HepG2 (cell line): ENCODE measurements around the gene FRMD4B. TPM values are rescaled to one million over a fixed set of nuclear protein-coding genes. Genes with fewer than 3 reads are reported as not detected.

Experiments used
- ATAC-seq: fragments of 200-7000 bp; cut with Tn5 transposase; 3 replicates; pipeline ENCODE4 v1.9.1; 2020; ENCODE audit warnings: mild to moderate bottlenecking, moderate library complexity
- BruUV-seq: library from RNA; stranded (reverse); fragments of 400-500 nt; replicated peaks from 2 replicates; lab custom pipeline; 2021; lab: Mats Ljungman, UMichigan
- CTCF ChIA-PET: fragments of 300-600 bp; formaldehyde crosslinking; extraction: SDS; loops from one replicate; lab custom pipeline; 2021; ENCODE audit warnings: low total read pairs, inconsistent platforms, low intra/inter-chr PET ratio; lab: Yijun Ruan, JAX
- POLR2A ChIA-PET: fragments of 350-600 bp; sonication (Branson Sonifier 250); formaldehyde crosslinking; loops from one replicate; lab custom pipeline; 2020; ENCODE audit warnings: antibody characterized with exemption, inconsistent platforms; lab: Yijun Ruan, JAX
- DNase-seq: peaks from one replicate; pipeline ENCODE4 v3.0.0-alpha.2; 2015; ENCODE audit warnings: low spot score
- FAIRE-seq: peaks from 3 replicates; lab custom pipeline; 2011; peaks lifted over from hg19 to GRCh38; lab: Jason Lieb, UNC
- H2AFZ ChIP-seq: one replicate; pipeline ENCODE4 v1.6.1; 2011; ENCODE audit warnings: low read length, inconsistent platforms
- H3K27ac ChIP-seq: fragments of 300-600 bp; 3 replicates; pipeline ENCODE4 v1.8.0; 2011; ENCODE audit warnings: mixed run types, mild to moderate bottlenecking, mixed read lengths, low read length, inconsistent platforms; ENCODE audit not compliant: insufficient read depth; ENCODE audit errors: extremely low read length
- H3K27me3 ChIP-seq, 2 experiments: fragments of 200-600 bp in 1 of 2; 2 replicates in 1 of 2; 3 replicates in 1 of 2; pipeline versions ENCODE4 v1.6.0 to v1.8.0; 2011; ENCODE audit warnings: low read length in 2 of 2, mild to moderate bottlenecking in 2 of 2, moderate library complexity in 2 of 2, inconsistent platforms in 1 of 2; ENCODE audit not compliant: insufficient read depth in 2 of 2, control insufficient read depth in 1 of 2
- H3K36me3 ChIP-seq, 2 experiments: fragments of 200-600 bp in 1 of 2; replicated peaks in 1 of 2; 2 replicates in 1 of 2; 3 replicates in 1 of 2; pipeline versions ENCODE4 v1.5.1 to v1.8.0; 2011; ENCODE audit warnings: low read length in 2 of 2, inconsistent platforms in 1 of 2; ENCODE audit not compliant: insufficient read depth in 2 of 2, control insufficient read depth in 1 of 2
- H3K4me1 ChIP-seq: 2 replicates; pipeline ENCODE4 v1.5.1; 2012; ENCODE audit warnings: low read length, inconsistent platforms; ENCODE audit not compliant: insufficient read depth
- H3K4me2 ChIP-seq: 2 replicates; pipeline ENCODE4 v1.6.0; 2011; ENCODE audit warnings: low read depth, low read length, inconsistent platforms
- H3K4me3 ChIP-seq, 3 experiments: fragments of 200-600 bp in 1 of 3; sonication (generic), shearing (Covaris generic) in 1 of 3; replicated peaks in 1 of 3; 2 replicates each; pipeline ENCODE4 v1.5.1; 2011 to 2016; ENCODE audit warnings: low read length in 3 of 3, inconsistent platforms in 2 of 3, low read depth in 2 of 3, mild to moderate bottlenecking in 2 of 3, control low read depth in 1 of 3, mixed read lengths in 1 of 3; ENCODE audit not compliant: insufficient read depth in 1 of 3
- H3K79me2 ChIP-seq: one replicate; pipeline ENCODE4 v1.6.1; 2011; ENCODE audit warnings: low read length, inconsistent platforms; ENCODE audit not compliant: insufficient read depth
- H3K9ac ChIP-seq: 2 replicates; pipeline ENCODE4 v1.6.0; 2011; ENCODE audit warnings: mild to moderate bottlenecking, low read depth, low read length, inconsistent platforms; ENCODE audit not compliant: insufficient read depth
- H3K9me3 ChIP-seq: 2 replicates; pipeline ENCODE4 v1.5.1; 2012; ENCODE audit warnings: mild to moderate bottlenecking, low read length
- H4K20me1 ChIP-seq: 2 replicates; pipeline ENCODE4 v1.6.0; 2011; ENCODE audit warnings: inconsistent platforms, mild to moderate bottlenecking, low read length, moderate library complexity; ENCODE audit not compliant: insufficient read depth
- KDM1A ChIP-seq: IDR thresholded peaks from 2 replicates; pipeline ENCODE4 v1.6.1; 2016; ENCODE audit warnings: missing compliant biosample characterization
- MAZ ChIP-seq, 2 experiments: sonication (generic) in 1 of 2; formaldehyde crosslinking in 1 of 2; IDR thresholded peaks; 2 replicates each; pipeline versions ENCODE4 v1.5.0 to v1.6.1; 2012 to 2020; ENCODE audit warnings: low read depth in 2 of 2, mild to moderate bottlenecking in 2 of 2, borderline replicate concordance in 1 of 2, improper control_type of control experiment in 1 of 2, low read length in 1 of 2, missing genetic modification reagents in 1 of 2, moderate library complexity in 1 of 2
- PHF21A ChIP-seq: sonication (generic); formaldehyde crosslinking; IDR thresholded peaks from 2 replicates; pipeline ENCODE4 v1.5.0; 2020; ENCODE audit warnings: mild to moderate bottlenecking, missing genetic modification reagents
- SKI ChIP-seq: fragments of 450-650 bp; IDR thresholded peaks from one replicate; pipeline ENCODE4 v1.6.1; 2018; ENCODE audit warnings: mild to moderate bottlenecking; ENCODE audit not compliant: partially characterized antibody
- SP140L ChIP-seq: sonication (generic); formaldehyde crosslinking; IDR thresholded peaks from 2 replicates; pipeline ENCODE4 v1.4.0; 2020; ENCODE audit warnings: missing genetic modification reagents, borderline replicate concordance
- TEAD3 ChIP-seq: optimal IDR thresholded peaks from 2 replicates; pipeline ENCODE3; 2016; ENCODE audit warnings: borderline replicate concordance
- TOE1 ChIP-seq: sonication (generic); formaldehyde crosslinking; IDR thresholded peaks from 2 replicates; pipeline ENCODE4 v1.4.0; 2020; ENCODE audit warnings: mild to moderate bottlenecking, missing genetic modification reagents
- ZBTB25 ChIP-seq: IDR thresholded peaks from 2 replicates; pipeline ENCODE4 v1.6.1; 2018; ENCODE audit warnings: missing genetic modification reagents
- ZFP36L2 ChIP-seq: sonication (generic); formaldehyde crosslinking; IDR thresholded peaks from 2 replicates; pipeline ENCODE4 v1.4.0; 2020; ENCODE audit warnings: missing genetic modification reagents
- ZNF101 ChIP-seq: sonication (generic); formaldehyde crosslinking; IDR thresholded peaks from 2 replicates; pipeline ENCODE4 v1.4.0; 2020; ENCODE audit warnings: mild to moderate bottlenecking, low read depth, missing genetic modification reagents, borderline replicate concordance
- ZNF343 ChIP-seq: sonication (generic); formaldehyde crosslinking; IDR thresholded peaks from 2 replicates; pipeline ENCODE4 v1.4.0; 2020; ENCODE audit warnings: mild to moderate bottlenecking, missing genetic modification reagents
- ZNF432 ChIP-seq: sonication (generic); formaldehyde crosslinking; IDR thresholded peaks from 2 replicates; pipeline ENCODE4 v1.5.0; 2020; ENCODE audit warnings: missing genetic modification reagents, mild to moderate bottlenecking, borderline replicate concordance
- ZNF503 ChIP-seq: sonication (generic); formaldehyde crosslinking; IDR thresholded peaks from 2 replicates; pipeline ENCODE4 v1.4.0; 2020; ENCODE audit warnings: missing genetic modification reagents
- ZNF556 ChIP-seq: sonication (generic); formaldehyde crosslinking; IDR thresholded peaks from 2 replicates; pipeline ENCODE4 v1.4.0; 2020; ENCODE audit warnings: mild to moderate bottlenecking, missing genetic modification reagents, borderline replicate concordance
- ZNF761 ChIP-seq: sonication (generic); formaldehyde crosslinking; conservative IDR thresholded peaks from 2 replicates; pipeline ENCODE4 v1.4.0; 2020; ENCODE audit warnings: mild to moderate bottlenecking, missing genetic modification reagents
- ZNF776 ChIP-seq: sonication (generic); formaldehyde crosslinking; IDR thresholded peaks from 2 replicates; pipeline ENCODE4 v1.4.0; 2020; ENCODE audit warnings: mild to moderate bottlenecking, missing genetic modification reagents
- WGBS: methylation state at CpG from one replicate; pipeline ENCODE4 v1.1.6; 2017; ENCODE audit warnings: low lambda C conversion rate; 5-methylcytosine and 5-hydroxymethylcytosine counted together
- in situ Hi-C: cut with HindIII; loops from 2 replicates; pipeline ENCODE4 v1.10.0; 2017; ENCODE audit warnings: low pct_unique_long_range_greater_than_20kb; ENCODE audit not compliant: extremely low pct_ligation_motif_present
- intact Hi-C: fragments of 100-400 bp; cut with micrococcal nuclease; formaldehyde crosslinking; loops from one replicate; pipeline ENCODE4 v1.10.0; 2022; ENCODE audit not compliant: unreplicated experiment
- polyA plus RNA-seq, 8 experiments: library from polyadenylated mRNA; depleted of rRNA in 3 of 8; stranded (reverse) in 7 of 8; unstranded in 1 of 8; fragments of >200 nt; fragmentation: Illumina TruSeq in 4 of 8; extraction: Trizol in 4 of 8; gene quantifications; 2 replicates each; pipeline versions ENCODE4 v1.2.1 to v1.2.3, GENCODE V29; 2011 to 2016; ENCODE audit warnings: low read depth in 4 of 8, missing spikeins in 1 of 8, mixed read lengths in 1 of 8; ENCODE audit not compliant: insufficient read depth in 1 of 8
- total RNA-seq, 5 experiments: library from RNA; depleted of rRNA; stranded (reverse); fragments of >200 nt; fragmentation: Illumina TruSeq; extraction: Trizol; gene quantifications; 2 replicates each; pipeline ENCODE4 v1.2.3, GENCODE V29; 2016; ENCODE audit warnings: low read depth in 1 of 5

Gene FRMD4B
- total and polyA plus RNA-seq, 2 of the 13 experiments (the other 11 are each of a cell fraction or from before 2014, with no cell fraction given): 3.0 to 3.3 TPM

- ATAC-seq (no peak), DNase-seq (no peak), FAIRE-seq (no peak)
- H2AFZ ChIP-seq: no peak overlapping the region
- TF ChIP-seq ZNF761 (CRISPR knock-in tag): no peak
- TF ChIP-seq ZNF556 (CRISPR knock-in tag): no peak
- no peak for TF ChIP-seq ZNF343 (CRISPR knock-in tag)
- TF ChIP-seq ZNF432 (CRISPR knock-in tag): no peak
- TF ChIP-seq ZBTB25 (CRISPR knock-in tag): no peak
- no peak for TF ChIP-seq SKI
- no peak for TF ChIP-seq ZNF776 (CRISPR knock-in tag)
- TF ChIP-seq TEAD3: no peak
- TF ChIP-seq ZNF503: no peak
- no peak for TF ChIP-seq TOE1 (CRISPR knock-in tag)
- TF ChIP-seq ZNF101 (CRISPR knock-in tag): no peak
- no peak for TF ChIP-seq KDM1A (CRISPR knock-in tag)
- no peak for TF ChIP-seq SP140L
- no peak for TF ChIP-seq ZFP36L2 (CRISPR knock-in tag)
- TF ChIP-seq PHF21A (CRISPR knock-in tag): no peak
- TF ChIP-seq MAZ (IDR thresholded peaks at IDR 0.05; ENCODE audit: borderline replicate concordance, low read depth, low read length): no peak
- TF ChIP-seq MAZ (CRISPR knock-in tag; IDR thresholded peaks at IDR 0.05; ENCODE audit: low read depth): no peak
- in situ Hi-C loops (no loop called here), intact Hi-C loops (no loop called here)
- no peaks in the 10 kb centered on the region for H3K27me3 ChIP-seq
- no peaks in the 10 kb centered on the region for H4K20me1 ChIP-seq
- H3K4me2 ChIP-seq: no peak overlapping the region
- WGBS: 9% methylated on average over 4 of the region's 4 CpGs
- H3K36me3 ChIP-seq: no peaks in the 10 kb centered on the region
- no peaks in the 10 kb centered on the region for H3K79me2 ChIP-seq
- H3K9me3 ChIP-seq: no peaks in the 10 kb centered on the region
- H3K4me3 ChIP-seq: no peak overlapping the region
- no peaks in the 10 kb centered on the region for H3K4me1 ChIP-seq
- H3K9ac ChIP-seq: no peak overlapping the region
- ChIA-PET POLR2A (no interaction called here), CTCF (no interaction called here)
- BruUV-seq: no TSS peak
- H3K27ac ChIP-seq: no peak overlapping the region
Measured at GRCh38 chr3:69142797-69143454, 243.0 kb downstream of the FRMD4B start.
